GM19324 (cell line): ENCODE data around the gene C13orf46.

Experiments
- ATAC-seq: cut with Tn5 transposase; IDR thresholded peaks from one replicate; pipeline ENCODE4 v1.9.1; 2021; ENCODE audit warnings: mild to moderate bottlenecking, moderate library complexity; ENCODE audit not compliant: unreplicated experiment, low FRiP score

C13orf46 gene

DNA sequence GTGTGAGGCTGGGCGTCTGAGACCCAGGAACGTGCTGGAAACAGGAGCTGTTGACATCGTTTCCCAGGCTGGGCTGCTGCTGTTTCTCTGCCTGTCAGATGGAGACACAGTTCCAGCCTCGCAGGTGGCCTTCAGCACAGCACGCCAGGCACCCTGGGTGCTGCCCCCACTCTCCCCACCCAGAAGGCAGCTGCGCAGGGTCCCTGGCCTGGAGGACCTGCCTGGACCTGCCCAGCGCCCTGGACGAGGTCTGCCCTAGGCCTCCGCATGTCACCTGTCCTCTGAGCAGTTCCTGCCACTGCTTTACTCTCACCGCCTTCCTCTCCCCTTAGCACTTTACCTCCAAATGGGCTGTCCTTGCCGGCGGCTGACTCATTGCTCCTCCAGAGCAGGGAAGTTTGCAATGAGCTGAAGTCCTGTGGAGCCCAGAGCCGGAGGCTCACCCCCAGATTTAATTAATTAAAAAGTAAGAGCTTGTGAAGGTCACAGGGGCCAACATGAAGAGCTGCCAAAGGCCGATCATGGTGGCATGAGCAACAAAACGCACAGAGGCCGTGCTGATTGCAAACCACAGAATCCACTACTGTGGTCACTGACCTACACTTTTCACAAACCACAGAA is 32.2 kb downstream of the C13orf46 start:
- no peak for ATAC-seq

DNA sequence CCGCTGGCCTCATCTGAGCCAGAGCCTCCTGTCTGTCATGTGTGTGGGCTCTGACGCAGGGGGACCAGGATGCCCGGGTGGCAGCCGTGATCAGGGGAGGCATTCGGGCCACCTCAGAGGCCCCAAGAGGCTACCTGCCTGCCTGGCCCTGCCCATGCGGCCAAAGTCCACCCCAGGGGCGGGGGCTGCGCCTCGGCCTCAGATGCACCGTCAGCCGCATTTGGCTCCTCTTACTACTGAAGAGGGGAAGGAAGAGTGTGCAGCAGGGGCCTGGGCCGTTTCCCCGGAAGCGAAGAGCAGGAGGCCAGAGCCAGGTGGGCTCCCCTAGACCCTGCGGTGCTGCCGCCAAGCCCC is 34.0 kb downstream of the C13orf46 start:
- no peak for ATAC-seq

DNA sequence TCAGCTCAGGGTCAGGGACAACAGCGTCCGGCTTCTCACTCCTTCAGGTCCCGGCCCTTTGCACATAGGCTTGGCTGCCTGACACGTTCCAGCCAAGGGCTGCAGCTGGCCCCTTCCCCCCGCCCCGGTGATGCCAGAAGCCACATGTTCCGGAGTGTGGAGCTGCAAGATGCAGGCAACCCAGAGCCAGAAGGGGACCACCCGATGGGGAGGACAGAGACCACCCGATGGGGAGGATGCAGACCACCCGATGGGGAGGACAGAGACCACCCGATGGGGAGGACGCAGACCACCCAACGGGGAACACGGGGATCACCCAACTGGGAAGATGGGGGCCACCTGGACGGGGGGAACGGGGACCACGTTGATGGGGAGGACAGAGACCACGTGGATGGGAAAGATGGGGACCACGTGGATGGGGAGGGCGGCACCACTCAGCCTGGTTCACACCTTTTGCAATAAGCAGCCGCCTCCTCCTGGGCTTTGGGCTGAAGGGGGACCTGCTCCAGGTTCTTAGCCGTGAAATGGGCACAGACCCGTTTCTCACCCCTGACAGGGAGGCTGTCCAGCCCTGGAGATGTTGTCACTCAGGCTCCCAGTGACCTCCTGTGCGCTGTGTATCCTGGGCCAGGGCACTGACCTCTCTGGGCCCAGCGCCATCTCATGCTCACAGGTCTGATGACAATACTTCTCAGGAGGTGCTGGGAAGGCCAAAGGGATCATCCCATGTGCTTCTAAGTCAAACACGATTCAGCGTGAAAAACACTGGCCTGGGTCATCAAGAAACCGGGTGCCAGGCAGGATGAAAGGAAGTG is 34.5 kb downstream of the C13orf46 start:
- no peak for ATAC-seq

DNA sequence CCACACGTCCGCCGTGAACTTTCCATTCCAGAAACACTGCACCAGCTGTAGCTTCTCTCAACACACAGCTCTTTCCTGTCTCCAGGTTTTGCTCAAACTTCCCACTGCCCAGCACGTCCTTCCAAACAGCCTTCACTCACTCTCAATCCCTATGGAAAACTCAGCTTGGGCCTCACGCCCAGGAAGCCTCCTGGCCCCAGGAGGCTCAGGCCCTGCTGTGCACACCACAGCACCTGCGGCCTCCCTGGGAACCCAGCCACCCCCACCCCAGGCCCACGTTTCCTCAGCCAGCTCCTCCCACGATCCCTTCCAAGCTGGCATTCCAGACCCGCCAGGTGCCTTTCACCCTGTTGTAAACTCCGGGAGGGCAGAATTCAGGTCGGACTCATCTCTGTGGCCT is 35.2 kb downstream of the C13orf46 start:
- no peak for ATAC-seq

DNA sequence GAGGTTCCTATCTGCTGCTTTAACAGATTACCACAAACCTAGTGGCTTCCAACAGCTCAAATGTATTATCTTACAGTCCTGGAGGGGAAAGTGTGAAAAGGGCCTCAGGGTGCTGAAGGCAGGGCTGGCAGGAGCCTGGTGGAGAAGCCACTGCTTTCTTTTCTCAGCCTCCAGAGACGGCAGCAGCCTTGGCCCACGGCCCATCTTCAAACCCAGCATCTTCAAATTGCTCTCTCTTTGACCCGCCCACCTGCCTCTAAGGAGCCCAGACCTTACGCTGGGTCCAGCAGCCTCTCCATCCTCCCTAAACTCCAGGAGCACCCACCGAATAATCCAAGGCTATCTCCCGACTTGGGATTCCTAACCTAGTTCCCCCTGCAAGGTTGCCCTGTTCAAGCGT is 35.6 kb downstream of the C13orf46 start:
- ATAC-seq = no peak

DNA sequence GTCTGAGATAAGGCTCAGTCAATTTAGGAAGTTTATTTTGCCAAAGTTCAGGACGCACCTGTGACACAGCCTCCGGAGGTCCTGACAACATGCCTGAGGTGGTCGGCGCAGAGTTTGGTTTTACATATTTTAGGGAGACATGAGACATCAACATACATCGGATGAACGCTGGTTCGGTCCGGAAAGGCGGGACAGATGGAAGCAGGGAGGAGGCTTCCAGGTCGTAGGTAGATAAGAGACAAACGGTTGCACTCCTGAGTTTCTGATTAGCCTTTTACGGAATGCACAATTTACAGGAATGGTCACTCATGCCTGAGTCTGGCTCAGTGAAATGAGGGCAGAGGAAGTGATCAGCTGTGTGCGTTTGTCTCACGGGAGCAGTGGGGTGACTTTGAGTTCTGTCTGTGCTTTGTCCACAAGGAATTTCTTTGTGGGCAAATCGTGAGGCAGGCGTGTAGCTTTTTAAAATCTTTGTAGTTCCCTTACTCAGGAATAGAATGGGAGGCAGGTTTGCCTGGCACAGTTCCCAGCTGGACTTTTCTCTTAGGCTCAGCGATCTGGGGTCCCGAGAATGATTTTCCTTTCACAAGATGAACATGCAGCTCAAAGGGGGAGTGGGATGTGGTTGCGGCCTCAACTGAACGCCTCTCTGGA is 36.2 kb downstream of the C13orf46 start:
- ATAC-seq = no peak

DNA sequence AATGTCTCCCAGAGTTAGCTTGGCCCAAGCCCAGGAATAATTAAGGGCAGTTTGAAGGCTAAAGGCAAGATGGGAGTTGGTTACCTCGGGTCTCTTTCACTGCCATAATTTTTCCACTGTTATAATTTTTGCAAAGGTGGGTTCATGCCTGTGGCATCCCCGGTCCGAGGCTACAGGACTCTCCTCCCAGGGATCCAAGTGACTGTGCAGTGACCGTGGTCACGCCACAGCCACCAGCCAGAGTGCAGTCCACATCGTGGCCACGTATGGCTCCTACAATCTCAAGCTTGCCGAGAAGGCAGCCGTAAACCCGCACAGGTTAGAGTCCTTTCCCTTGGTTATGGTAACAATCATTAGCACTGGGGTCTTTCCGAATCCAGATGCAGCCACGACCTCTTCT is 36.8 kb downstream of the C13orf46 start:
- no peak for ATAC-seq

DNA sequence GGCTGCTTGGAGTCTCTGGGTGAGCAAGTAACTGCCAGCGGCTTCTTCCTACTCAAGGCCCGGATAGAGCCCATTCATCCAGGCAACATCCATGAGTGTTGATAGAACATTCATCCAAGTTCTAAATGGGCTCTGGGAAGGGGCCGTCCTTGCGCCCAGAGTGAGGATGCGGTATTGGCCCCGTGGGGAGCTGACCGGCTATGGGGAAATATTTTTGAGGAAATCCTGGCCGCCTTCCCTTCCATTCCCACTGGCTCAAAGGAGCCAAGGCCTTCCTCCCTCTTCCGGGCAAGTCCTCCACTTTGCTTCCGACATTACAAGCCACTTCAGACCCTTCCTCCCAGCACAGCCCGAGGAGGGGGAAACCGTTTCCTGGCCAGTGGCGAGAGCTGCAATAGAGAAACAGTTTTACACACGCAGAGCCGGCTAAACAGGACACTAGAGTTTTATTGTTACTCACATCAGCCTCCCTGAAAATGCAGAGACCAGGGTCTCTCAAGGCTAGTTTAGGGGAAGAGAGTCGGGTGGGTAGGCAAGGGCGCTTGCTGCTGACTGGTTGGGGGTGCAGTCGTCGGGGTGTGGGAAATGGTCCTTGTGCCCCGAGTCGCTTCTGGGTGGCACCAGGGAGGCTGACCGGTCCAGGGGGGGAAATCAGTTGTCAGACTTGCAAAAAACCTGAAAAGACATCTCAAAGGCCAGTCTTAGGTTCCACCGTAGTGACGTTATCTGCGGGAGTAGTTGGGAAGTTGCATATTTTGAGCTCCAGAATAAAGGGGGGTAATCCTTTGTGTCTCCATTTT is 37.5 kb downstream of the C13orf46 start:
- no peak for ATAC-seq

DNA sequence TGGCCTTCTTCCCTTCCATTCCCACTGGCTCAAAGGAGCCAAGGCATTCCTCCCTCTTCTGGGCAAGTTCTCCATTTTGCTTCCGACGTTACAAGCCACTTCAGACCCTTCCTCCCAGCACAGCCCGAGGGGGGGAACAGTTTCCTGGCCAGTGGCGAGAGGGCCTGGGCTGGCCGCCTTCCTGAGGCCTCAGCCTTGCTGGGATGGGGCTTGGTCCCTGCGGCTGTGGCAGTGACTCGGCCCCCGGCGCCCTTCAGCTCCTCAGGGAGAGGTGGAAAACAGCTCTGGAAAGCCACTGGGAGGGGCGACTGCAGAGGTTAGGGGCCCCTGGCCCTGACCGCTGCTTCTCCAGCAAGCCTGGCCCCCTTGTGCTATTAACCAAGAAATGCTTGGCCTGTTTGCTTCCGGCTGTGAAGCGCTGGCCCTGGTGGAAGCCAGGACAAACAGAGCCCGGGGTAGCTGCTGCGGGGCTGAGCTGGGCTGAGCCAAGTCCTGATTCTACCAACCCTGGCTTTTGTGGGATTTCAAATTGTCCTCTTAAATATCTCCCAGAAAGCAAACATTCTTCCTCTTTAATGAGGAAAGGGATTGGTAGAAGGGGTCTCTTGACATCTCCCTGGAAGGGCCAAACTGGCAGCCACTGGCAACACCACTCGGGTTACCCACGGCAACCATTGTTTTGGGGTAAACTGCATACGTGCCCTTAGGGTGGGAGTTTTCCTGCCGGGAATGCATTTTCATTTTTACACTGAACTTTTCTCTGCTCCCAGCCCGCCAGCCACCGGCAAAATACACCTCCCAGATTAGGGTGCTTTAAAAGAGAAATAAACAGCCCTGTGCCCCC is 38.7 kb downstream of the C13orf46 start:
- no peak for ATAC-seq

DNA sequence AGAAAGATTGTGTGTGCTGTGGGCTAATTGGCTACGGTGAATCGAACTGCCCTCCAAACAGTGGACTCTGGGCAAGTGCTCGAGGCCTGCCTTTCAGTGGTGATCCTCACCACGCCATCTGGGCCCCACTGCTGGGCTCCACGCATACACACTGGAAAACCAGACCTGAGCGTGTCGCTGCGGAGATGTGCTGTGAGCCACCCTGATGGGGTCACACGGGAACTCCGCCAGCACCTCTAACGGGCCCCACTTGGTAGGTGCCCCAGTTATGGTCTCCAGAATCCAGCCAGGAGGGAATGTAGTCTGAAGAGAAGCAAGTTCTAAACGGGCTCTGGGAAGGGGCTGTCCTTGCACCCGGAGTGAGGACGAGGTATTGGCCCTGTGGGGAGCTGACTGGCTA is 39.3 kb downstream of the C13orf46 start:
- no peak for ATAC-seq

DNA sequence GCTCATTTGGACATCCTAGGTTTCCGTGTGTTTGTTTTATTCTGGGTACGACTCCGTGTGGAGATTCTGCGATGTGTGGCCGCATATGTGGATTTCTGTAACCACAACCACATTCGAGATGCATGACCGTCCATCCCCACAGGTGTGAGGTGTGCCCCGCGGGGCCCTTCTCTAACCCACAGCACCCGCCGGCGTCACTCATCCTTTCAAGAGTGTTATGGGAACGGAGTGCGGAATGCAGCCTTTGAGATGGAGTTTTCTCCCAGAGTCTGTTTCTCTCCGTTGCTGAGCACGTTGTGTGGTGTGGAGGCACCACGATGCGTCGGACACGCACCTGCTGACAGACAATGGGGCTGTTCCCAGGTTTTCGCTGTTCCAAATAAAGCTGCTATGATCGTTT is 40.0 kb downstream of the C13orf46 start:
- ATAC-seq = no peak

DNA sequence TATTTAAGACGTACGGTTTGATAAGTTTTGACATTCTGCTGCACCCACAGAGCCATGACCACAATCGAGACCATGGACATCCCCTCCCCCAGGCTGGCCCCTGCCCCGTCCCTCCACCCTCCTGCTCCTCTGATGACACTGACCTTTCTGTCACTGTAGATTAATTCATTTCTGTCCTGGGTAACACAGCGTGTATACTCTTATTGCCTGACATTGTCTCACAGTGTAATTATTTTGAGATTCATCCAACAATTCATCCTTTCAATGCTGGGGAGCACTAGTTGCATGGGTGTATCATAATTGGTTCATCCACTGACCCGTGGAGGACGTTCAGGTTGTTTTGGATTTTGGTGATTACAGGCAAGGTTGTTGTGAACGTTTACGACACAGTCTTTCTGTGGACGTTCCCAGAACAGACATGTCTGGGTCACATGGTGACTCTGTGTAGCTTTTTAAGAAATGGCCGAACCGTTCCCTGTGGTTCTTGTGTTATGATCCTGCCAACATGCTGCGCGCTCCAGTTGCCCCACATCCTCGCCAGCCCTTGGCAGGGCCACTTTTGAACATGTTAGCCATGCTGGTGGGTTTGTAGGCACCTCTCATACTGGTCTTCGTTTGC is 41.9 kb downstream of the C13orf46 start:
- no peak for ATAC-seq

DNA sequence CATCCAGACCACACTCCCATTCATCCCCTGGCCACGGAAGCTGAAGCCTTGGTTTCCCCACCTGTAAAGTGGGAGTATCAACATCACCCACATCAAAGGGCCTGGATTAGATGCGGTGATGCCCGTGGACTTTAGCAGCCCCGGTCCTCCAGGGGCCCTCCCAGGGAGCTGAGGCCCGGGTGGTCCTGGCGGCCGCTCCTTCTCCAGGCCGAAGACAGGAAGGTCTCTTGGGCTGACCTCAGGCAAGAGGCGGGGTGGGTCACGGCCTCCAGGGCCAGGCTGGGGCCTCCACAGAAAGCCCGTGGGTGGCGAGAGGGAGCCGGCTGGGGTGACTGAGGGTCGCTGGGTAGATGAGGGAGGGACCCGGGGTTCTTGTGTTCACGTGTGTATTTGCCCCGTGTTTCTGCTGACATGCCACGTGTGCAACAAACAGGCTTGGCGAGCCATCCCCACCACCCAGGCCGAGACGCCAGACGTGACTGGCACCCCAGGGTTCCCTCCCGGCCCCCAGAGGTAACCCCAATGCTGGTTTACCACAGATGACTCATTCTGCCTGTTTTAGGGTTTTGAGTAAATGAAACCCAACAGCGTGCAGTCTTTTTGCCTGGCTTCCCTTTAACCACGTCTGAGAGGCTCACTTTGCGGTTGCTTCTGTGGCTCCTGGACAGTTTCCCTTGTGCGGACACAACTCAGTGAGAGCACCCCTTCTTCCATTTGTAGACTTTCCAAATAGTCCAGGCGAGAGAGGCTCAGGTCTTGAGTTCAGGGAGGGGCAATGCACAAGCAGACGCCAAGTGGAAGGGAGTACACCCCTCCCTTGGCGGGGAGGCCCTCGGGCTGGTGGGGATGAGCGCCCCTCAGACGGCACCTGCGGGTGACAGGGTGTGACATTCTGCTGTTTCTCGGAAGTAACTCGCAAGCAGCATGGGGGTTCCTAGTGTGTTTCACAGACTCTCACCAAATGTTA is 42.9 kb downstream of the C13orf46 start:
- ATAC-seq = no peak

DNA sequence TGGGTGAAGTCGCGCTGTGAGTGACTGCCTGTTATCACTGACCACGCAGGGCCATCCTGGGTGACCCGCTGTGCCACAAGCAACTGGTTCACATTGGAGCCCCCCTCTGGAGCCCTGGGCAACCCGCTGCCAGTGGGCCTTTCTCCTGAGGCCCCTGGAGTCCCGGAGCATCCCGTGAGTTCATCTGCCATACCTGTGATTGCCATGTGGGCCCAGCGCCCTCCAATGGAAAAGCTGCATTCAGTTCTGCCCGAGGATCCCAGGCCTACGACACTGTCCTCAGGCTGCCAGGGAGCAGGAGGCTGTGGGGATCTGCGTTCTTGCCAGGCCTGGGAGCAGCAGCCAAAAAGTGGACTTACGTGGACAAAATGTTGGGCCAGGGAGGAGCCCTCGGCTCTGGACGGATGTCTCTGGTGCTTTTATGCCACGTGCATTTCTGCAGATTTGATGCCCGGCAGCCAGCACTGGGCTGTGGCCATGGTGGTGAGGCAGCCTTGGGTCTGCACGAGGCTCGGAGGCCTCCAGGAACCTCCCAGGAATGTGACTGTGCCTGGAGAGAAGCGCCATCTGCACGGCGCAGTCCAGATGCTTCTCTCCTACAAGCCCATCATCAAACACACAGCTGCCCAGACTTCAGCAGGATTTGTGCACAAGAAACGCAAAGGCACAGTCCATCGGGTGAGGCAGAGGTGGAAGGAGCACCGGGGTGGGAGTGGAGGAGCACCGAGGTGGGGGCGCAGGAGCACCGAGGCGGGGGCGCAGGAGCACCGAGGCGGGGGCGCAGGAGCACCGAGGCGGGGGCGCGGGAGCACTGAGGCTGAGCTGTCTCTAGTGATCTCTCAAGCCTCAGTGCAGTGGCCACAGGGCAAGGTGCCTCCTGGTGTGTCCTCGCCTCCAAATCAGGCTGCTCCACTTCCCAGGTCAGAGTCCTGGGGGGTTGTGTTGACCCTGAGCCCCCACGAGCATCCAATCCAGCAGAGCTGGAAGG is 44.0 kb downstream of the C13orf46 start:
- no peak for ATAC-seq

DNA sequence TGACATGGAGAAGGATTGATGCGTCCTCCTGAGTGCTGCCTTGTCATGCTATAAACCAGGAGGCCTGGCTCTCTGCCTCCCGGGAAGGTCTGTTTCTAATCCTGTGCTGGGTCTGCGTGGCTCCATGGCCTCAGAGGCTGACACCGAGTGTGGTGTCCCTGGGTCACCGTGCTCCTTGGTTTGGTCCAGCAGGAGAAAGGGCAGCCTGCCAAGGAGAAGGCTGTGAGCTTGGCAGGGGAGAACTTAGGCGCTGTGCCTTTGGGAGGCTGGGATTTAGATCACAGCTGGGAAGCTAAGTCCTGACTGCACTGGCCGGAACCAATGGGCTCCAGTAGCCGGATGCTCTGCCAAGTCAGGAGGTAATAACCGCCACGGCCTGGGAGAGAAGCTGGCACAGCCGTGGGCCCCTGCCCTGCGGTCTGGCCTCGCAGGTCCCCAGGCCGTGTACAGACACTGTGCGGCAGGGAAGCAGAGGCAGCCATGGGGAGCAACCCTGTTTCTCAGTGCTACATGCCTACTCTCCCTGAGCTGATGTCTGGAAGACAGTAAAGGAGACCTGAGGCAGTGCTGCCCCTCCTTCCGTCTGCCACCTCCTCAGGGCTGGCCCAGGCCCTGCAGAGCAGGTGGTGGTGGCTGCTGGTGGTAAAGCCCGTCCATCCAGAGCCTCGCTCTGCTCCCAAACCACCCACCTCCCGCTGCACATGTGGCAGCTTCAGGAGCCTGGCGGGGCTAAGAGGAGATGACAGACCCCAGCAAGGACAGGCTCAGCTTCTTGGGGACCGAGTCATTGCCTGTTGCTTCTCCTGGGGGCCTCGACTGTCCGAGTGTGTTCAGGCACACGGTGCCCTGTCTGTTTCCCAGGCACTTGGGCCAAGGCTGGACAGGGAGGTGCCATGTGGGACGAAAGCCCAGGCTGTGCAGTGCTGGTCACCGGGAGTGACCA is 44.9 kb downstream of the C13orf46 start:
- ATAC-seq = no peak
